K562 (cell line): ENCODE results near the gene DUSP28. TPM values are rescaled to one million over a fixed set of nuclear protein-coding genes. Genes with fewer than 3 reads are reported as not detected.
A peak's percentile ranks its signal among the peaks of the same experiment; 100 is the strongest.

Experiments used
- DDX20 ChIP-seq: fragments of 450-650 bp; IDR thresholded peaks from 2 replicates; pipeline ENCODE4 v1.6.1; 2016; ENCODE audit warnings: missing genetic modification characterization, low read depth, mild to moderate bottlenecking, missing compliant biosample characterization, moderate library complexity
- JUN ChIP-seq, 2 experiments: sonication (generic) in 1 of 2; formaldehyde crosslinking in 1 of 2; IDR thresholded peaks; 2 replicates each; pipeline versions ENCODE4 v1.6.1 to v1.8.0; 2012 to 2022; ENCODE audit warnings: borderline replicate concordance in 2 of 2, mild to moderate bottlenecking in 2 of 2, improper control_type of control experiment in 1 of 2, low read depth in 1 of 2, low read length in 1 of 2, missing genetic modification reagents in 1 of 2
- KAT7 ChIP-seq: sonication (generic); formaldehyde crosslinking; IDR thresholded peaks from 2 replicates; pipeline ENCODE4 v1.8.0; 2022; ENCODE audit warnings: missing genetic modification reagents, mild to moderate bottlenecking, borderline replicate concordance
- NBN ChIP-seq: fragments of 450-650 bp; IDR thresholded peaks from 2 replicates; pipeline ENCODE4 v1.6.1; 2016; ENCODE audit warnings: low read depth, mild to moderate bottlenecking
- PCBP2 ChIP-seq: fragments of 200-400 bp; formaldehyde crosslinking; IDR thresholded peaks from 2 replicates; pipeline ENCODE4 v1.6.1; 2018; ENCODE audit warnings: low read length, low read depth, mild to moderate bottlenecking, moderate library complexity; ENCODE audit not compliant: poor library complexity, severe bottlenecking
- RBM25 ChIP-seq: fragments of 200-400 bp; formaldehyde crosslinking; IDR thresholded peaks from 2 replicates; pipeline ENCODE4 v1.6.1; 2018; ENCODE audit warnings: low read length, low read depth, moderate library complexity; ENCODE audit not compliant: severe bottlenecking
- SRF ChIP-seq, 2 experiments: fragments of 250-450, 450-650 bp in 1 of 2; sonication (Bioruptor Pico) in 1 of 2; sonication (generic) in 1 of 2; formaldehyde crosslinking; IDR thresholded peaks; 2 replicates each; pipeline versions ENCODE4 v1.5.0 to v1.5.1; 2020 to 2022; ENCODE audit warnings: mild to moderate bottlenecking in 1 of 2, missing genetic modification reagents in 1 of 2
- STAT5B ChIP-seq: fragments of 250-450 bp; sonication (Bioruptor Pico); IDR thresholded peaks from 2 replicates; pipeline ENCODE4 v1.8.0; 2021; ENCODE audit warnings: mild to moderate bottlenecking, inconsistent platforms
- WHSC1 ChIP-seq: IDR thresholded peaks from one replicate; pipeline ENCODE4 v1.6.1; 2012; ENCODE audit warnings: low read length, control low read depth, inconsistent platforms
- ZNF41 ChIP-seq: fragments of 250-450 bp; sonication (Bioruptor Pico); conservative IDR thresholded peaks from 2 replicates; pipeline ENCODE4 v1.4.0; 2020; ENCODE audit warnings: mild to moderate bottlenecking
- ZNF589 ChIP-seq: fragments of 200-800 bp; sonication (Bioruptor generic); IDR thresholded peaks from 2 replicates; pipeline ENCODE4 v1.6.1; 2016; ENCODE audit warnings: low read depth, missing genetic modification characterization, missing compliant biosample characterization
- ZNF76 ChIP-seq: fragments of 250-450 bp; sonication (Bioruptor Pico); IDR thresholded peaks from 2 replicates; pipeline ENCODE4 v1.4.0; 2020; ENCODE audit warnings: mild to moderate bottlenecking, moderate library complexity, borderline replicate concordance
- polyA plus RNA-seq, 8 experiments: library from polyadenylated mRNA; depleted of rRNA in 4 of 8; stranded (reverse) in 5 of 8; unstranded in 3 of 8; fragments of >200 nt; fragmentation: Nextera tagmentation in 2 of 8; fragmentation: Illumina TruSeq in 1 of 8; extraction: Ambion mirVana in 2 of 8; extraction: Trizol in 1 of 8; gene quantifications; 2 replicates each; pipeline versions ENCODE4 v1.2.1 to v1.2.3, GENCODE V29; 2011 to 2014; ENCODE audit warnings: inconsistent platforms in 1 of 8, missing spikeins in 1 of 8
- total RNA-seq, 7 experiments: library from RNA; depleted of rRNA in 6 of 7; stranded (reverse); fragments of >200 nt in 6 of 7; fragmentation: Illumina TruSeq in 2 of 7; extraction: Trizol in 2 of 7; gene quantifications; 2 replicates each; pipeline versions ENCODE4 v1.2.1 to v1.2.3, GENCODE V29; 2011 to 2021; ENCODE audit warnings: low replicate concordance in 1 of 7
- TF ChIP-seq, protein P1 (sequence below): fragments of 450-650 bp; formaldehyde crosslinking; conservative IDR thresholded peaks from 2 replicates; pipeline ENCODE4 v1.4.0; 2022; ENCODE audit warnings: mild to moderate bottlenecking, missing genetic modification characterization
- TF ChIP-seq, protein P2 (sequence below), 3 experiments: fragments of 200-800 bp in 1 of 3; sonication (Bioruptor generic) in 1 of 3; sonication (generic) in 1 of 3; formaldehyde crosslinking in 1 of 3; IDR thresholded peaks; 2 replicates each; pipeline versions ENCODE4 v1.6.1 to v1.8.0; 2016 to 2022; ENCODE audit warnings: mild to moderate bottlenecking in 2 of 3, missing compliant biosample characterization in 2 of 3, missing genetic modification characterization in 2 of 3, missing genetic modification reagents in 1 of 3
- TF ChIP-seq, protein P3 (sequence below): sonication (generic); formaldehyde crosslinking; IDR thresholded peaks from 2 replicates; pipeline ENCODE4 v1.8.1; 2022; ENCODE audit warnings: missing genetic modification reagents
- TF ChIP-seq, protein P4 (sequence below): sonication (generic); formaldehyde crosslinking; IDR thresholded peaks from 2 replicates; pipeline ENCODE4 v1.8.1; 2023; ENCODE audit warnings: missing genetic modification reagents, mild to moderate bottlenecking, borderline replicate concordance

DUSP28 gene
- total and polyA plus RNA-seq, 9 of the 15 experiments (the other 6 are each of a cell fraction or from before 2014, with no cell fraction given) = 2.8 to 8.1 (median 4.2) TPM

DNA sequence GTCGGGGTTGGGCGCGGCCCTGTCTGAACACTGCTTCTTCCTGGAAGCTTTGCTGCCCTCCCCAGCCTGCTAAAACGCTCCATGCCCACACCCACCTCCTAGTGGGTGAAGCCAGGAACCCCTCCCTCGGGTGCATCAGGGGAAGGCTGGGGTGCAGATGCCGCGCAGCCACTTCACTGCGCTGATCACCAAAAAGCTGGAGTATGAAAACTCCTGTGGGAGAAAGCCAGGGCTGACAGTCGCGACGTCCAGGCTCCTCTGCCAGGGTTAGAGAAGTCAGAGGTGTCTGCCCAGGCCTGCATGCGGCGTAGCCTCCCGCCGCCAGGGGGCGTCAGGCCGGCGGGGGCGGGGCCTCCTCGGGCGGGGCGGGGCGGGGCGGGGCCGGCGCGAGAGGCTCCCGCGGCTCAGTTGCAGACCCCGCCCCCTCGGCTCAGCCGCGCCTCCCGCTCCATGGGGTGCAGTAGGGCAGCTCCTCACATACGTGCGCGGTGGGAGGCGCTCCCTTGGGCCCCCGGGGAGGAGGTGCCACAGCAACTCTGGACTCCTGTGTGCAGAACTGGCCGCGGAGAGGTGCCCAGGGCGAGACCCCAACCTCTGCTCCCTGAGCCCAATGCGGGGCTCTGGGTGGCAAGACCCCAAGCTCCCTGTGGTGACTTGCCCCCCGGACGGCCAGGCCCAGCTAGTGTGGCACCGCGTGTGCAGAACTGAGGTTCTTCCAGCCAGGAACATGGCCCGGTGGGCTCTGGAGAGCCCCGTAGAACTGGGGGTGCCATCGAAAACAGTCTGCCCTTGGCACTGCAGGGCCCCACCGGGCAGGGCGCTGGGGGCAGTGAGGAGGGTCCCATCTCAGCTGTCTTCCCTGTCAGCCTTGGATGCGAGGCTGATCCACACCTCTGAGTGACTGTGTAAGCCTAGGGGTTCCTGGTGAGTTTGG is 6.3 kb downstream of the DUSP28 start (continued):
- TF ChIP-seq DDX20 (tag) = no peak
- TF ChIP-seq, protein P1, sequence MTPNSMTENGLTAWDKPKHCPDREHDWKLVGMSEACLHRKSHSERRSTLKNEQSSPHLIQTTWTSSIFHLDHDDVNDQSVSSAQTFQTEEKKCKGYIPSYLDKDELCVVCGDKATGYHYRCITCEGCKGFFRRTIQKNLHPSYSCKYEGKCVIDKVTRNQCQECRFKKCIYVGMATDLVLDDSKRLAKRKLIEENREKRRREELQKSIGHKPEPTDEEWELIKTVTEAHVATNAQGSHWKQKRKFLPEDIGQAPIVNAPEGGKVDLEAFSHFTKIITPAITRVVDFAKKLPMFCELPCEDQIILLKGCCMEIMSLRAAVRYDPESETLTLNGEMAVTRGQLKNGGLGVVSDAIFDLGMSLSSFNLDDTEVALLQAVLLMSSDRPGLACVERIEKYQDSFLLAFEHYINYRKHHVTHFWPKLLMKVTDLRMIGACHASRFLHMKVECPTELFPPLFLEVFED = no peak
- 0 out of 2 replicates have a peak, but pooled peaks have one; percentile 18 for TF ChIP-seq ZNF589 (CRISPR knock-in tag)
- TF ChIP-seq, protein P2, sequence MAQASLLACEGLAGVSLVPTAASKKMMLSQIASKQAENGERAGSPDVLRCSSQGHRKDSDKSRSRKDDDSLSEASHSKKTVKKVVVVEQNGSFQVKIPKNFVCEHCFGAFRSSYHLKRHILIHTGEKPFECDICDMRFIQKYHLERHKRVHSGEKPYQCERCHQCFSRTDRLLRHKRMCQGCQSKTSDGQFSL (CRISPR knock-in tag; IDR thresholded peaks at IDR 0.05) = no peak
- TF ChIP-seq, protein P2 (tag; IDR thresholded peaks at IDR 0.05) = no peak
- no peak for TF ChIP-seq ZNF76 (CRISPR knock-in tag)
- TF ChIP-seq ZNF41 (CRISPR knock-in tag) = no peak
- TF ChIP-seq STAT5B = no peak
- TF ChIP-seq JUN (IDR thresholded peaks at IDR 0.05; ENCODE audit: borderline replicate concordance, low read depth, low read length) = no peak
- peak; percentile 50; the same call in 1 of the 2 replicates for TF ChIP-seq JUN (CRISPR knock-in tag; IDR thresholded peaks at IDR 0.05; ENCODE audit: borderline replicate concordance)
- no peak for TF ChIP-seq NBN
- no peak for TF ChIP-seq RBM25
- 0 out of 4 replicates have a peak, but pooled peaks of 1 of the 2 experiments have one; percentile 22 for TF ChIP-seq SRF (CRISPR knock-in tag; IDR thresholded peaks at IDR 0.05)
- TF ChIP-seq, protein P3, sequence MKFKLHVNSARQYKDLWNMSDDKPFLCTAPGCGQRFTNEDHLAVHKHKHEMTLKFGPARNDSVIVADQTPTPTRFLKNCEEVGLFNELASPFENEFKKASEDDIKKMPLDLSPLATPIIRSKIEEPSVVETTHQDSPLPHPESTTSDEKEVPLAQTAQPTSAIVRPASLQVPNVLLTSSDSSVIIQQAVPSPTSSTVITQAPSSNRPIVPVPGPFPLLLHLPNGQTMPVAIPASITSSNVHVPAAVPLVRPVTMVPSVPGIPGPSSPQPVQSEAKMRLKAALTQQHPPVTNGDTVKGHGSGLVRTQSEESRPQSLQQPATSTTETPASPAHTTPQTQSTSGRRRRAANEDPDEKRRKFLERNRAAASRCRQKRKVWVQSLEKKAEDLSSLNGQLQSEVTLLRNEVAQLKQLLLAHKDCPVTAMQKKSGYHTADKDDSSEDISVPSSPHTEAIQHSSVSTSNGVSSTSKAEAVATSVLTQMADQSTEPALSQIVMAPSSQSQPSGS = no peak
- TF ChIP-seq PCBP2 = no peak
- TF ChIP-seq WHSC1 = no peak
- no peak for TF ChIP-seq KAT7 (CRISPR knock-in tag)
- TF ChIP-seq, protein P4, sequence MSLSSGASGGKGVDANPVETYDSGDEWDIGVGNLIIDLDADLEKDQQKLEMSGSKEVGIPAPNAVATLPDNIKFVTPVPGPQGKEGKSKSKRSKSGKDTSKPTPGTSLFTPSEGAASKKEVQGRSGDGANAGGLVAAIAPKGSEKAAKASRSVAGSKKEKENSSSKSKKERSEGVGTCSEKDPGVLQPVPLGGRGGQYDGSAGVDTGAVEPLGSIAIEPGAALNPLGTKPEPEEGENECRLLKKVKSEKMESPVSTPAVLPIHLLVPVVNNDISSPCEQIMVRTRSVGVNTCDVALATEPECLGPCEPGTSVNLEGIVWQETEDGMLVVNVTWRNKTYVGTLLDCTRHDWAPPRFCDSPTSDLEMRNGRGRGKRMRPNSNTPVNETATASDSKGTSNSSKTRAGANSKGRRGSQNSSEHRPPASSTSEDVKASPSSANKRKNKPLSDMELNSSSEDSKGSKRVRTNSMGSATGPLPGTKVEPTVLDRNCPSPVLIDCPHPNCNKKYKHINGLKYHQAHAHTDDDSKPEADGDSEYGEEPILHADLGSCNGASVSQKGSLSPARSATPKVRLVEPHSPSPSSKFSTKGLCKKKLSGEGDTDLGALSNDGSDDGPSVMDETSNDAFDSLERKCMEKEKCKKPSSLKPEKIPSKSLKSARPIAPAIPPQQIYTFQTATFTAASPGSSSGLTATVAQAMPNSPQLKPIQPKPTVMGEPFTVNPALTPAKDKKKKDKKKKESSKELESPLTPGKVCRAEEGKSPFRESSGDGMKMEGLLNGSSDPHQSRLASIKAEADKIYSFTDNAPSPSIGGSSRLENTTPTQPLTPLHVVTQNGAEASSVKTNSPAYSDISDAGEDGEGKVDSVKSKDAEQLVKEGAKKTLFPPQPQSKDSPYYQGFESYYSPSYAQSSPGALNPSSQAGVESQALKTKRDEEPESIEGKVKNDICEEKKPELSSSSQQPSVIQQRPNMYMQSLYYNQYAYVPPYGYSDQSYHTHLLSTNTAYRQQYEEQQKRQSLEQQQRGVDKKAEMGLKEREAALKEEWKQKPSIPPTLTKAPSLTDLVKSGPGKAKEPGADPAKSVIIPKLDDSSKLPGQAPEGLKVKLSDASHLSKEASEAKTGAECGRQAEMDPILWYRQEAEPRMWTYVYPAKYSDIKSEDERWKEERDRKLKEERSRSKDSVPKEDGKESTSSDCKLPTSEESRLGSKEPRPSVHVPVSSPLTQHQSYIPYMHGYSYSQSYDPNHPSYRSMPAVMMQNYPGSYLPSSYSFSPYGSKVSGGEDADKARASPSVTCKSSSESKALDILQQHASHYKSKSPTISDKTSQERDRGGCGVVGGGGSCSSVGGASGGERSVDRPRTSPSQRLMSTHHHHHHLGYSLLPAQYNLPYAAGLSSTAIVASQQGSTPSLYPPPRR = no peak
